Liver (tissue), 9 donors: ENCODE measurements around the gene ADAM10. TPM values are rescaled to one million over a fixed set of nuclear protein-coding genes. Genes with fewer than 3 reads are reported as not detected.

Experiments used
- DNase-seq: peaks from one replicate; pipeline ENCODE4 v3.0.0-alpha.2; 2017; ENCODE audit warnings: low spot score
- H3K27ac ChIP-seq, 2 donors: one replicate each; pipeline ENCODE4 v1.7.0; 2013; ENCODE audit warnings: inconsistent platforms in 2 of 2, low read length in 2 of 2, control low read depth in 1 of 2, low read depth in 1 of 2, mild to moderate bottlenecking in 1 of 2
- H3K27me3 ChIP-seq, 4 donors: one replicate each; pipeline versions ENCODE4 v1.6.1 to v1.7.0; 2013; ENCODE audit warnings: low read length in 3 of 4, inconsistent platforms in 1 of 4, mild to moderate bottlenecking in 1 of 4, moderate library complexity in 1 of 4; ENCODE audit not compliant: control insufficient read depth in 4 of 4, insufficient read depth in 4 of 4
- H3K36me3 ChIP-seq, 4 donors: one replicate each; pipeline versions ENCODE4 v1.6.1 to v1.7.0; 2013; ENCODE audit warnings: low read length in 3 of 4, mild to moderate bottlenecking in 3 of 4, low read depth in 1 of 4, moderate library complexity in 1 of 4; ENCODE audit not compliant: control insufficient read depth in 4 of 4, insufficient read depth in 3 of 4
- H3K4me1 ChIP-seq, 4 donors: one replicate each; pipeline versions ENCODE4 v1.6.1 to v1.7.0; 2013; ENCODE audit warnings: low read length in 3 of 4, mild to moderate bottlenecking in 3 of 4, moderate library complexity in 1 of 4; ENCODE audit not compliant: control insufficient read depth in 4 of 4, insufficient read depth in 4 of 4
- H3K4me3 ChIP-seq, 3 donors: one replicate each; pipeline versions ENCODE4 v1.6.1 to v1.7.0; 2013; ENCODE audit warnings: low read length in 3 of 3, control low read depth in 1 of 3, low read depth in 1 of 3, mild to moderate bottlenecking in 1 of 3
- H3K9ac ChIP-seq, 2 donors: one replicate each; pipeline ENCODE4 v1.7.0; 2013; ENCODE audit warnings: low read length in 2 of 2, mild to moderate bottlenecking in 2 of 2, moderate library complexity in 2 of 2, control low read depth in 1 of 2, low read depth in 1 of 2
- H3K9me3 ChIP-seq, 4 donors: one replicate each; pipeline versions ENCODE4 v1.6.1 to v1.7.0; 2013; ENCODE audit warnings: low read length in 3 of 4; ENCODE audit not compliant: control insufficient read depth in 4 of 4
- EGR1 ChIP-seq, 2 donors: IDR thresholded peaks; 2 replicates each; pipeline ENCODE4 v1.6.1; 2016 to 2018; ENCODE audit warnings: antibody characterized with exemption in 2 of 2, low read depth in 2 of 2
- FOXA1 ChIP-seq: IDR thresholded peaks from 2 replicates; pipeline ENCODE4 v1.6.1; 2016; ENCODE audit warnings: antibody characterized with exemption
- FOXA2 ChIP-seq: IDR thresholded peaks from 2 replicates; pipeline ENCODE4 v1.6.1; 2016; ENCODE audit warnings: antibody characterized with exemption
- GABPA ChIP-seq, 2 donors: IDR thresholded peaks in 1 of 2; conservative IDR thresholded peaks in 1 of 2; 2 replicates each; pipeline ENCODE4 v1.6.1; 2016; ENCODE audit warnings: antibody characterized with exemption in 2 of 2, mild to moderate bottlenecking in 1 of 2, moderate library complexity in 1 of 2
- HNF4A ChIP-seq, 2 donors: conservative IDR thresholded peaks; 2 replicates each; pipeline ENCODE4 v1.6.1; 2016; ENCODE audit warnings: antibody characterized with exemption in 2 of 2, mild to moderate bottlenecking in 2 of 2
- HNF4G ChIP-seq: IDR thresholded peaks from 2 replicates; pipeline ENCODE4 v1.6.1; 2016; ENCODE audit warnings: antibody characterized with exemption
- JUND ChIP-seq, 2 donors: IDR thresholded peaks; 2 replicates each; pipeline ENCODE4 v1.6.1; 2016; ENCODE audit warnings: antibody characterized with exemption in 2 of 2
- NR2F2 ChIP-seq: IDR thresholded peaks from 2 replicates; pipeline ENCODE4 v1.6.1; 2016; ENCODE audit warnings: antibody characterized with exemption
- RAD21 ChIP-seq, 2 donors: IDR thresholded peaks; 2 replicates each; pipeline ENCODE4 v1.6.1; 2016; ENCODE audit warnings: antibody characterized with exemption in 2 of 2, mild to moderate bottlenecking in 2 of 2
- RXRA ChIP-seq, 2 donors: IDR thresholded peaks; 2 replicates each; pipeline ENCODE4 v1.6.1; 2017 to 2018; ENCODE audit warnings: antibody characterized with exemption in 2 of 2, mild to moderate bottlenecking in 1 of 2
- SP1 ChIP-seq: IDR thresholded peaks from 2 replicates; pipeline ENCODE4 v1.6.1; 2018; ENCODE audit warnings: antibody characterized with exemption, mild to moderate bottlenecking
- TAF1 ChIP-seq: conservative IDR thresholded peaks from 2 replicates; pipeline ENCODE4 v1.6.1; 2016; ENCODE audit warnings: antibody characterized with exemption, mild to moderate bottlenecking
- YY1 ChIP-seq: IDR thresholded peaks from 2 replicates; pipeline ENCODE4 v1.6.1; 2016; ENCODE audit warnings: antibody characterized with exemption, mild to moderate bottlenecking
- WGBS: extraction: QIAGEN DNeasy Blood & Tissue Kit; methylation state at CpG from one replicate; pipeline ENCODE4 v1.1.7; 2013; 5-methylcytosine and 5-hydroxymethylcytosine counted together
- polyA plus RNA-seq, 2 donors: library from polyadenylated mRNA; stranded (reverse) in 1 of 2; unstranded in 1 of 2; fragments of 200-250 nt in 1 of 2; fragments of >200 nt in 1 of 2; fragmentation: Nextera tagmentation in 1 of 2; extraction: Ambion mirVana in 1 of 2; gene quantifications; one replicate each; pipeline versions ENCODE4 v1.2.1 to v1.2.3, GENCODE V29; 2013 to 2015
- total RNA-seq, 2 donors: library from RNA; depleted of rRNA; stranded (reverse); fragments of >200 nt; gene quantifications; one replicate each; pipeline ENCODE4 v1.2.3, GENCODE V29; 2014
- TF ChIP-seq, protein P1 (sequence below): IDR thresholded peaks from 2 replicates; pipeline ENCODE4 v1.6.1; 2016; ENCODE audit warnings: antibody characterized with exemption
- TF ChIP-seq, protein P2 (sequence below): fragments of 150-350 bp; IDR thresholded peaks from 2 replicates; pipeline ENCODE4 v1.5.1; 2017; ENCODE audit warnings: improper control_type of control experiment, low read depth, low read length; ENCODE audit not compliant: missing input control
- TF ChIP-seq, protein P3 (sequence below): IDR thresholded peaks from 2 replicates; pipeline ENCODE4 v1.6.1; 2016; ENCODE audit warnings: antibody characterized with exemption, mild to moderate bottlenecking
- TF ChIP-seq, protein P4 (sequence below): IDR thresholded peaks from 2 replicates; pipeline ENCODE4 v1.6.1; 2016; ENCODE audit warnings: antibody characterized with exemption
- TF ChIP-seq, protein P5 (sequence below): IDR thresholded peaks from 2 replicates; pipeline ENCODE4 v1.6.1; 2016; ENCODE audit warnings: antibody characterized with exemption
- donor health status: healthy.
- donor health status: healthy.
- donor health status: healthy.
- donor health status: healthy.
- donor health status: healthy.

Gene ADAM10
- total and polyA plus RNA-seq, 4 donors: 12.6 to 55.6 (median 34.6) TPM

DNA sequence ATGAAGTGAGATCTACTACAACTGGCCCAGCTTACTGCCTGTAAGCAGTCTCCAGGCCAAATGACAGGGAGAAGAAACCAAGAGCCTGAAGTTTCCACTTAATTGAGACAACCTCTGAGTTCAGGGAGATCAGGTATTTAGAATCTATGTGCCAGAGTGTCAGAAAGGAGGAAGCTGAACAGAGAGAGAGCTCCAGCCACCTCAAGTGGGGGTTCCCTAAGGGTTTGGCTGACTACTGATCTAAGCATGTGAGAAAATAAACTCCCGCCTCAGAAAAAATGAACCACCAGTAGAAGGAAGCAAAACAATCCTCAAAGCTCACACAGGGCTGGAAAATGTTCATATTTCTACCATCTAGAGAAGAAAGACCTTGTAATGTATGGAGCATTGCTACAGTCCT lies 25.0 kb downstream of the ADAM10 start:
- no peak overlapping the region for H3K27ac ChIP-seq

More for the DNA sequence above, 25.0 kb downstream of the ADAM10 start:
- H3K9ac ChIP-seq: no peak overlapping the region
- no peak overlapping the region for H3K4me3 ChIP-seq
- no peaks in the 10 kb centered on the region for H3K36me3 ChIP-seq
- WGBS: 87% methylated on average over 1 of the region's 1 CpG
- TF ChIP-seq, protein P1, sequence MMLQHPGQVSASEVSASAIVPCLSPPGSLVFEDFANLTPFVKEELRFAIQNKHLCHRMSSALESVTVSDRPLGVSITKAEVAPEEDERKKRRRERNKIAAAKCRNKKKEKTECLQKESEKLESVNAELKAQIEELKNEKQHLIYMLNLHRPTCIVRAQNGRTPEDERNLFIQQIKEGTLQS: no peak
- TF ChIP-seq RXRA (IDR thresholded peaks at IDR 0.05) (no peak), GABPA (IDR thresholded peaks at IDR 0.05 in 1 of 2, conservative IDR thresholded peaks at IDR 0.05 in 1 of 2) (no peak), JUND (IDR thresholded peaks at IDR 0.05) (no peak), FOXA1 (no peak), YY1 (no peak), SP1 (no peak), RAD21 (IDR thresholded peaks at IDR 0.05) (no peak), EGR1 (IDR thresholded peaks at IDR 0.05; ENCODE audit: low read depth in 2 of 2) (no peak), TAF1 (no peak), HNF4G (no peak), HNF4A (conservative IDR thresholded peaks at IDR 0.05) (no peak), FOXA2 (no peak), NR2F2 (no peak)
- TF ChIP-seq, protein P2, sequence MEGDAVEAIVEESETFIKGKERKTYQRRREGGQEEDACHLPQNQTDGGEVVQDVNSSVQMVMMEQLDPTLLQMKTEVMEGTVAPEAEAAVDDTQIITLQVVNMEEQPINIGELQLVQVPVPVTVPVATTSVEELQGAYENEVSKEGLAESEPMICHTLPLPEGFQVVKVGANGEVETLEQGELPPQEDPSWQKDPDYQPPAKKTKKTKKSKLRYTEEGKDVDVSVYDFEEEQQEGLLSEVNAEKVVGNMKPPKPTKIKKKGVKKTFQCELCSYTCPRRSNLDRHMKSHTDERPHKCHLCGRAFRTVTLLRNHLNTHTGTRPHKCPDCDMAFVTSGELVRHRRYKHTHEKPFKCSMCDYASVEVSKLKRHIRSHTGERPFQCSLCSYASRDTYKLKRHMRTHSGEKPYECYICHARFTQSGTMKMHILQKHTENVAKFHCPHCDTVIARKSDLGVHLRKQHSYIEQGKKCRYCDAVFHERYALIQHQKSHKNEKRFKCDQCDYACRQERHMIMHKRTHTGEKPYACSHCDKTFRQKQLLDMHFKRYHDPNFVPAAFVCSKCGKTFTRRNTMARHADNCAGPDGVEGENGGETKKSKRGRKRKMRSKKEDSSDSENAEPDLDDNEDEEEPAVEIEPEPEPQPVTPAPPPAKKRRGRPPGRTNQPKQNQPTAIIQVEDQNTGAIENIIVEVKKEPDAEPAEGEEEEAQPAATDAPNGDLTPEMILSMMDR: no peak
- TF ChIP-seq, protein P3, sequence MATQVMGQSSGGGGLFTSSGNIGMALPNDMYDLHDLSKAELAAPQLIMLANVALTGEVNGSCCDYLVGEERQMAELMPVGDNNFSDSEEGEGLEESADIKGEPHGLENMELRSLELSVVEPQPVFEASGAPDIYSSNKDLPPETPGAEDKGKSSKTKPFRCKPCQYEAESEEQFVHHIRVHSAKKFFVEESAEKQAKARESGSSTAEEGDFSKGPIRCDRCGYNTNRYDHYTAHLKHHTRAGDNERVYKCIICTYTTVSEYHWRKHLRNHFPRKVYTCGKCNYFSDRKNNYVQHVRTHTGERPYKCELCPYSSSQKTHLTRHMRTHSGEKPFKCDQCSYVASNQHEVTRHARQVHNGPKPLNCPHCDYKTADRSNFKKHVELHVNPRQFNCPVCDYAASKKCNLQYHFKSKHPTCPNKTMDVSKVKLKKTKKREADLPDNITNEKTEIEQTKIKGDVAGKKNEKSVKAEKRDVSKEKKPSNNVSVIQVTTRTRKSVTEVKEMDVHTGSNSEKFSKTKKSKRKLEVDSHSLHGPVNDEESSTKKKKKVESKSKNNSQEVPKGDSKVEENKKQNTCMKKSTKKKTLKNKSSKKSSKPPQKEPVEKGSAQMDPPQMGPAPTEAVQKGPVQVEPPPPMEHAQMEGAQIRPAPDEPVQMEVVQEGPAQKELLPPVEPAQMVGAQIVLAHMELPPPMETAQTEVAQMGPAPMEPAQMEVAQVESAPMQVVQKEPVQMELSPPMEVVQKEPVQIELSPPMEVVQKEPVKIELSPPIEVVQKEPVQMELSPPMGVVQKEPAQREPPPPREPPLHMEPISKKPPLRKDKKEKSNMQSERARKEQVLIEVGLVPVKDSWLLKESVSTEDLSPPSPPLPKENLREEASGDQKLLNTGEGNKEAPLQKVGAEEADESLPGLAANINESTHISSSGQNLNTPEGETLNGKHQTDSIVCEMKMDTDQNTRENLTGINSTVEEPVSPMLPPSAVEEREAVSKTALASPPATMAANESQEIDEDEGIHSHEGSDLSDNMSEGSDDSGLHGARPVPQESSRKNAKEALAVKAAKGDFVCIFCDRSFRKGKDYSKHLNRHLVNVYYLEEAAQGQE: no peak
- TF ChIP-seq, protein P4, sequence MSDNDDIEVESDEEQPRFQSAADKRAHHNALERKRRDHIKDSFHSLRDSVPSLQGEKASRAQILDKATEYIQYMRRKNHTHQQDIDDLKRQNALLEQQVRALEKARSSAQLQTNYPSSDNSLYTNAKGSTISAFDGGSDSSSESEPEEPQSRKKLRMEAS: no peak
- TF ChIP-seq, protein P5, sequence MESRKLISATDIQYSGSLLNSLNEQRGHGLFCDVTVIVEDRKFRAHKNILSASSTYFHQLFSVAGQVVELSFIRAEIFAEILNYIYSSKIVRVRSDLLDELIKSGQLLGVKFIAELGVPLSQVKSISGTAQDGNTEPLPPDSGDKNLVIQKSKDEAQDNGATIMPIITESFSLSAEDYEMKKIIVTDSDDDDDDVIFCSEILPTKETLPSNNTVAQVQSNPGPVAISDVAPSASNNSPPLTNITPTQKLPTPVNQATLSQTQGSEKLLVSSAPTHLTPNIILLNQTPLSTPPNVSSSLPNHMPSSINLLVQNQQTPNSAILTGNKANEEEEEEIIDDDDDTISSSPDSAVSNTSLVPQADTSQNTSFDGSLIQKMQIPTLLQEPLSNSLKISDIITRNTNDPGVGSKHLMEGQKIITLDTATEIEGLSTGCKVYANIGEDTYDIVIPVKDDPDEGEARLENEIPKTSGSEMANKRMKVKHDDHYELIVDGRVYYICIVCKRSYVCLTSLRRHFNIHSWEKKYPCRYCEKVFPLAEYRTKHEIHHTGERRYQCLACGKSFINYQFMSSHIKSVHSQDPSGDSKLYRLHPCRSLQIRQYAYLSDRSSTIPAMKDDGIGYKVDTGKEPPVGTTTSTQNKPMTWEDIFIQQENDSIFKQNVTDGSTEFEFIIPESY: no peak
- H3K4me1 ChIP-seq: no peaks in the 10 kb centered on the region
- no peaks in the 10 kb centered on the region for H3K9me3 ChIP-seq
- no peak for DNase-seq
- no peaks in the 10 kb centered on the region for H3K27me3 ChIP-seq
